HG02840 (cell line): ENCODE data around the gene MEF2B.
"Not testable (repeated sequence)": the region's sequence is repeated elsewhere in the genome, so short reads cannot be mapped to it uniquely, and the experiment has no call there.

Experiments used
- ATAC-seq: cut with Tn5 transposase; IDR thresholded peaks from one replicate; pipeline ENCODE4 v1.9.1; 2021; ENCODE audit warnings: mild to moderate bottlenecking, moderate library complexity, moderate number of reproducible peaks; ENCODE audit not compliant: unreplicated experiment, low FRiP score

The MEF2B gene

GRCh38 chr19:19102566-19102965 lies 67.5 kb downstream of the MEF2B start:
- not testable (repeated sequence) for ATAC-seq

- ATAC-seq: no peak
Measured at GRCh38 chr19:19101540-19101939, 68.5 kb downstream of the MEF2B start.

- no peak for ATAC-seq
Measured at GRCh38 chr19:19098703-19099632, 71.1 kb downstream of the MEF2B start.

GRCh38 chr19:19098084-19098702 lies 71.9 kb downstream of the MEF2B start:
- no peak for ATAC-seq

- ATAC-seq: no peak
Measured at GRCh38 chr19:19096641-19097627, 73.1 kb downstream of the MEF2B start.

- ATAC-seq: no peak
Measured at GRCh38 chr19:19095691-19096090, 74.4 kb downstream of the MEF2B start.
